GM23338 (cell line): ENCODE results near the gene YAP1.

ENCODE experiments used
- EZH2 ChIP-seq: fragments of 200-600 bp; sonication (generic); IDR thresholded peaks from one replicate; pipeline ENCODE4 v1.8.0; 2017; ENCODE audit warnings: antibody characterized with exemption, mild to moderate bottlenecking, low read depth; ENCODE audit not compliant: unreplicated experiment
- JUNB ChIP-seq: IDR thresholded peaks from one replicate; pipeline ENCODE4 v1.6.1; 2016; ENCODE audit warnings: antibody characterized with exemption; ENCODE audit not compliant: unreplicated experiment
- POLR2AphosphoS5 ChIP-seq: IDR thresholded peaks from 2 replicates; pipeline ENCODE4 v1.6.1; 2016; ENCODE audit warnings: antibody characterized with exemption, low read depth
- STAT1 ChIP-seq: IDR thresholded peaks from one replicate; pipeline ENCODE4 v1.6.1; 2016; ENCODE audit warnings: antibody characterized with exemption; ENCODE audit not compliant: unreplicated experiment
- TF ChIP-seq, protein P1 (sequence below), 2 experiments: fragments of 200-600 bp in 1 of 2; sonication (generic) in 1 of 2; conservative IDR thresholded peaks; 2 replicates each; pipeline versions ENCODE4 v1.5.1 to v1.6.1; 2016 to 2017; ENCODE audit warnings: antibody characterized with exemption in 2 of 2, low read depth in 2 of 2, mild to moderate bottlenecking in 2 of 2, moderate library complexity in 1 of 2
- TF ChIP-seq, protein P2 (sequence below): IDR thresholded peaks from one replicate; pipeline ENCODE4 v1.6.1; 2018; ENCODE audit warnings: antibody characterized with exemption; ENCODE audit not compliant: unreplicated experiment

DNA sequence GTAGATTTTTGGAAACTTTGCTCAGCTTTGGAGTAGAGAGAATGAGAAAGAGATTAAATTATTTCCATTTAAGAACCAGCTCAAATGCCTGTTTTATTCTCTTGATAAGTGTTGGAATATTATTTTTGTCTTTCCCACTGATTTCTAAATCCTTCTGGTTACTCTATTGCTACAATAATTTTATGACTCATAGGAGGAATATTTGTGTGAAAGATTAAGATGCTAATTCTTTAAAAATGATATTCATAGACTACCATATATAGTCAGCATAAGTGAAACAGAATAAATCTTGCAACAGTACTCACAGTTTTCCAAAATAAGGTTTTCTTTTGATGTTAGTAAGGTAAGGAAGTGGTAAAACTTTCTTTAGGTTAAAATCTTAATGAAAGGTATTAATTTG, 60.9 kb downstream of the YAP1 start:
- TF ChIP-seq, protein P1, sequence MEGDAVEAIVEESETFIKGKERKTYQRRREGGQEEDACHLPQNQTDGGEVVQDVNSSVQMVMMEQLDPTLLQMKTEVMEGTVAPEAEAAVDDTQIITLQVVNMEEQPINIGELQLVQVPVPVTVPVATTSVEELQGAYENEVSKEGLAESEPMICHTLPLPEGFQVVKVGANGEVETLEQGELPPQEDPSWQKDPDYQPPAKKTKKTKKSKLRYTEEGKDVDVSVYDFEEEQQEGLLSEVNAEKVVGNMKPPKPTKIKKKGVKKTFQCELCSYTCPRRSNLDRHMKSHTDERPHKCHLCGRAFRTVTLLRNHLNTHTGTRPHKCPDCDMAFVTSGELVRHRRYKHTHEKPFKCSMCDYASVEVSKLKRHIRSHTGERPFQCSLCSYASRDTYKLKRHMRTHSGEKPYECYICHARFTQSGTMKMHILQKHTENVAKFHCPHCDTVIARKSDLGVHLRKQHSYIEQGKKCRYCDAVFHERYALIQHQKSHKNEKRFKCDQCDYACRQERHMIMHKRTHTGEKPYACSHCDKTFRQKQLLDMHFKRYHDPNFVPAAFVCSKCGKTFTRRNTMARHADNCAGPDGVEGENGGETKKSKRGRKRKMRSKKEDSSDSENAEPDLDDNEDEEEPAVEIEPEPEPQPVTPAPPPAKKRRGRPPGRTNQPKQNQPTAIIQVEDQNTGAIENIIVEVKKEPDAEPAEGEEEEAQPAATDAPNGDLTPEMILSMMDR (conservative IDR thresholded peaks at IDR 0.05; ENCODE audit: low read depth in 2 of 2) = no peak
- TF ChIP-seq POLR2AphosphoS5 (no peak), EZH2 (no peak), STAT1 (no peak), JUNB (no peak)
- TF ChIP-seq, protein P2, sequence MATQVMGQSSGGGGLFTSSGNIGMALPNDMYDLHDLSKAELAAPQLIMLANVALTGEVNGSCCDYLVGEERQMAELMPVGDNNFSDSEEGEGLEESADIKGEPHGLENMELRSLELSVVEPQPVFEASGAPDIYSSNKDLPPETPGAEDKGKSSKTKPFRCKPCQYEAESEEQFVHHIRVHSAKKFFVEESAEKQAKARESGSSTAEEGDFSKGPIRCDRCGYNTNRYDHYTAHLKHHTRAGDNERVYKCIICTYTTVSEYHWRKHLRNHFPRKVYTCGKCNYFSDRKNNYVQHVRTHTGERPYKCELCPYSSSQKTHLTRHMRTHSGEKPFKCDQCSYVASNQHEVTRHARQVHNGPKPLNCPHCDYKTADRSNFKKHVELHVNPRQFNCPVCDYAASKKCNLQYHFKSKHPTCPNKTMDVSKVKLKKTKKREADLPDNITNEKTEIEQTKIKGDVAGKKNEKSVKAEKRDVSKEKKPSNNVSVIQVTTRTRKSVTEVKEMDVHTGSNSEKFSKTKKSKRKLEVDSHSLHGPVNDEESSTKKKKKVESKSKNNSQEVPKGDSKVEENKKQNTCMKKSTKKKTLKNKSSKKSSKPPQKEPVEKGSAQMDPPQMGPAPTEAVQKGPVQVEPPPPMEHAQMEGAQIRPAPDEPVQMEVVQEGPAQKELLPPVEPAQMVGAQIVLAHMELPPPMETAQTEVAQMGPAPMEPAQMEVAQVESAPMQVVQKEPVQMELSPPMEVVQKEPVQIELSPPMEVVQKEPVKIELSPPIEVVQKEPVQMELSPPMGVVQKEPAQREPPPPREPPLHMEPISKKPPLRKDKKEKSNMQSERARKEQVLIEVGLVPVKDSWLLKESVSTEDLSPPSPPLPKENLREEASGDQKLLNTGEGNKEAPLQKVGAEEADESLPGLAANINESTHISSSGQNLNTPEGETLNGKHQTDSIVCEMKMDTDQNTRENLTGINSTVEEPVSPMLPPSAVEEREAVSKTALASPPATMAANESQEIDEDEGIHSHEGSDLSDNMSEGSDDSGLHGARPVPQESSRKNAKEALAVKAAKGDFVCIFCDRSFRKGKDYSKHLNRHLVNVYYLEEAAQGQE = no peak
